ENCODE results near the gene JAK1. TPM values are rescaled to one million over a fixed set of nuclear protein-coding genes. Genes with fewer than 3 reads are reported as not detected.
A peak's percentile ranks its signal among the peaks of the same experiment; 100 is the strongest.

The JAK1 gene
- total RNA-seq, 3 donors from 2014 or later (not counting 1 experiment from before 2014, with no cell fraction given) = 507 to 626 (median 526) TPM

DNA sequence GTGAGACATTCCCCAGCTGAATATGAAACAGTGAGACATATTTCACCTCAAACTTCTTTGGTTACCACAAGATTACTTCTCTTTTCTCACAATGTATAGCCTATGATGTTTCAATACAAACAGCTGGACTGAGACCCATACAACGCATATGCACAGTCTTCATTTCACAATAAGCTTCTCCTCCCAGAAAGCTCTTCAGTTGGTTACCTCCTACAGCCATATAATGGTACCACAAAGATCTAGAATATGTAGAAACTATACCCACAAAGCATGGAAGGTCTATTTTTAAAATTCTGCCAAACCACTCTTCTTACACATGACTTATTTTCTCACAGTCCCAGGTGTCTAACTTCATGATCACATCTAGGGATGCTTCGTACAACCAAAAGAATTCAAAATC is 70.8 kb downstream of the JAK1 start:
- H3K4me1 Mint-ChIP-seq = peaks cover 97 to 99% of the 10 kb centered on the region in 2 donors
- intact Hi-C loops (cut with micrococcal nuclease) = no loop called here
- Histone ChIP-seq H3K27me3 (ENCODE audit: control insufficient read depth, insufficient read depth, low read length) (no peaks in the 10 kb centered on the region), H3K36me3 (ENCODE audit: control insufficient read depth, insufficient read depth, low read length) (no peaks in the 10 kb centered on the region), H3K27ac (ENCODE audit: low read length) (peak overlapping the region; percentile 44), H3K9me3 (ENCODE audit: control insufficient read depth, insufficient read depth, low read length) (no peaks in the 10 kb centered on the region), H3K4me1 (ENCODE audit: control insufficient read depth, insufficient read depth, low read length) (peaks cover 68% of the 10 kb centered on the region), H3K4me3 (ENCODE audit: low read length) (no peak overlapping the region)
- TF ChIP-seq CTCF (IDR thresholded peaks at IDR 0.05) = no peak
- no peaks in the 10 kb centered on the region for H3K36me3 Mint-ChIP-seq
- WGBS (ENCODE audit: insufficient coverage) = 15% methylated on average over 2 of the region's 2 CpGs
- H3K4me3 Mint-ChIP-seq = peak overlapping the region; percentile 83
- H3K9me3 Mint-ChIP-seq = peaks cover 0 to 2% of the 10 kb centered on the region in 2 donors
- DNase-seq (no peak), ATAC-seq (peak; percentile 18 to 51 (median 33))
- H3K27ac Mint-ChIP-seq = peak overlapping the region; percentile 86 to 93
- H3K27me3 Mint-ChIP-seq (ENCODE audit: low read depth in 2 of 2) = no peaks in the 10 kb centered on the region

DNA sequence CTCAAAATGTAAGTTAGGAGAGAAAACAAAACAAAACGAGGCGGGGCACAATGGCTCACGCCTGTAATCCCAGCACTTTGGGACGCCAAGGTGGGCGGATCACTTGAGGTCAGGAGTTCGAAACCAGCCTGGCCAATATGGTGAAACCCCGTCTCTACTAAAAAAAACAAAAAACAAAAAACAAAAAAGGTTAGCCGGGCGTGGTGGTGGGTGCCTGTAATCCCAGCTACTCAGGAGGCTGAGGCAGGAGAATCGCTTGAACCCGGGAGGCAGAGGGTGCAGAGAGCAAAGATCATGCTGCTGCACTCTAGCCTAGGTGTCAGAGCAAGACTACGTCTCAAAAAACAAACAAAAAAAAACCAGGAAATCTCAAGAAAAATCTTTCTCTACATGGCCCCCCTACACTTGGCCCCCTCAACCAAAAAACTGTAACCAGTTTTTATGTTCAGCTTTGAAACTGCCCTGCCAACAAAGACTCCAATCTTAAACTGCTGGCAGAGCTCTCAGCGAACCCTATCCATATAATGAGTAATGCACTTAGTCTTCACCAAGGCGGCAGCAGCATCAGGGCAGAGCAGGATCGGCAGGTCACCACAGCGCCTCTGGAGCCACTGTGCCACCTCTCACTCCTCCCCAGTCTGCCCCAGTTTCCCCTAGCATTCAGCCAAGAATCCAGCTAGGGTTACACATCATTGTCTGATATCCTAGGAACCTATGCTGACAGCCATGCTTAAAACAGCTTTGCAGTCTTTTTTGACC is 71.7 kb downstream of the JAK1 start:
- 58% methylated on average over 16 of the region's 16 CpGs for WGBS (ENCODE audit: insufficient coverage)
- Mint-ChIP-seq H3K4me3 (peak overlapping the region; percentile 83), H3K36me3 (no peaks in the 10 kb centered on the region), H3K4me1 (peaks cover 97 to 99% of the 10 kb centered on the region in 2 donors), H3K27me3 (ENCODE audit: low read depth in 2 of 2) (no peaks in the 10 kb centered on the region), H3K9me3 (peaks cover 0 to 2% of the 10 kb centered on the region in 2 donors), H3K27ac (peak overlapping the region; percentile 86 to 93)
- no peaks in the 10 kb centered on the region for H3K27me3 ChIP-seq (ENCODE audit: control insufficient read depth, insufficient read depth, low read length)
- H3K4me1 ChIP-seq (ENCODE audit: control insufficient read depth, insufficient read depth, low read length) = peaks cover 71% of the 10 kb centered on the region
- TF ChIP-seq CTCF (IDR thresholded peaks at IDR 0.05) = no peak
- intact Hi-C loops (cut with micrococcal nuclease) = no loop called here
- peak overlapping the region; percentile 44 for H3K27ac ChIP-seq (ENCODE audit: low read length)
- ATAC-seq (peak in 1 of 3 donors; percentile 25), DNase-seq (no peak)
- H3K4me3 ChIP-seq (ENCODE audit: low read length) = no peak overlapping the region
- H3K36me3 ChIP-seq (ENCODE audit: control insufficient read depth, insufficient read depth, low read length) = no peaks in the 10 kb centered on the region
- H3K9me3 ChIP-seq (ENCODE audit: control insufficient read depth, insufficient read depth, low read length) = no peaks in the 10 kb centered on the region

DNA sequence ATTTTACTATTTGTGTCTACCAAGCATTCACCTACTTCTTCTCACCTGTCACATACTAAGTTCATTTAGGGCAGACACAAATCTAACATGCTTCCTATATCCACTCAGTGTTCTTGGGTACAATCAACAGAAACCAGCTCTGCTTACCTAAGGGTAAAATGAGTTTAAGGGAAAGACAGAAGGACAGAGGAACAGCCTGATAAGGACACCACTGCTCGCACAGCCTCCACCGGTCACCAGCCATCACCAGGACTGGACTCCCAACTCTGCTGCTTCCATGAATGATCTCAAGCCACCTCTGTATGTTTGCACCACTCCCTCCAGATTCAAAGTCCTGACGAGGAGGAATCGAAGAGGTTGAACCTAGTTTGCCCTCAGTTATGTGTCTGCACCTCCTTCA is 72.4 kb downstream of the JAK1 start:
- no peak for ATAC-seq
- peak overlapping the region; percentile 86 to 93 for H3K27ac Mint-ChIP-seq
- H3K9me3 Mint-ChIP-seq = peaks cover 0 to 2% of the 10 kb centered on the region in 2 donors

More for the DNA sequence above, 72.4 kb downstream of the JAK1 start:
- Histone ChIP-seq H3K36me3 (ENCODE audit: control insufficient read depth, insufficient read depth, low read length) (no peaks in the 10 kb centered on the region), H3K4me1 (ENCODE audit: control insufficient read depth, insufficient read depth, low read length) (peaks cover 71% of the 10 kb centered on the region), H3K27me3 (ENCODE audit: control insufficient read depth, insufficient read depth, low read length) (no peaks in the 10 kb centered on the region), H3K27ac (ENCODE audit: low read length) (peak overlapping the region; percentile 44), H3K9me3 (ENCODE audit: control insufficient read depth, insufficient read depth, low read length) (no peaks in the 10 kb centered on the region), H3K4me3 (ENCODE audit: low read length) (no peak overlapping the region)
- no peaks in the 10 kb centered on the region for H3K36me3 Mint-ChIP-seq
- no peak for DNase-seq
- no peaks in the 10 kb centered on the region for H3K27me3 Mint-ChIP-seq (ENCODE audit: low read depth in 2 of 2)
- H3K4me3 Mint-ChIP-seq = peak overlapping the region; percentile 83
- peaks cover 98 to 99% of the 10 kb centered on the region in 2 donors for H3K4me1 Mint-ChIP-seq
- no peak for TF ChIP-seq CTCF (IDR thresholded peaks at IDR 0.05)
- WGBS (ENCODE audit: insufficient coverage) = 79% methylated on average over 4 of the region's 4 CpGs
- intact Hi-C loops (cut with micrococcal nuclease) = no loop called here
